Suprapubic skin (tissue), 4 donors: ENCODE measurements around the gene PARP16. TPM values are rescaled to one million over a fixed set of nuclear protein-coding genes. Genes with fewer than 3 reads are reported as not detected.

Experiments used
- DNase-seq, 2 donors: peaks; one replicate each; pipeline ENCODE4 v3.0.0-alpha.2; 2019; ENCODE audit warnings: low spot score in 2 of 2
- H3K27ac ChIP-seq: fragments of 200-600 bp; sonication (generic); one replicate; pipeline ENCODE4 v1.5.1; 2019
- H3K27me3 ChIP-seq: fragments of 200-600 bp; sonication (generic); one replicate; pipeline ENCODE4 v1.5.1; 2019
- H3K36me3 ChIP-seq: fragments of 200-600 bp; sonication (generic); one replicate; pipeline ENCODE4 v1.5.1; 2019
- H3K4me1 ChIP-seq: fragments of 200-600 bp; sonication (generic); one replicate; pipeline ENCODE4 v1.5.1; 2019
- H3K4me3 ChIP-seq: fragments of 200-600 bp; sonication (generic); one replicate; pipeline ENCODE4 v1.5.1; 2019; ENCODE audit warnings: mild to moderate bottlenecking
- H3K9me3 ChIP-seq: fragments of 200-600 bp; sonication (generic); one replicate; pipeline ENCODE4 v1.5.1; 2019
- CTCF ChIP-seq, 2 donors: fragments of 200-600 bp in 1 of 2; fragments of 450-650 bp in 1 of 2; sonication (generic) in 1 of 2; IDR thresholded peaks; one replicate each; pipeline ENCODE4 v1.5.1; 2016 to 2019; ENCODE audit warnings: antibody characterized with exemption in 2 of 2, mild to moderate bottlenecking in 1 of 2, moderate library complexity in 1 of 2
- EP300 ChIP-seq: sonication (generic); formaldehyde crosslinking; IDR thresholded peaks from one replicate; pipeline ENCODE4 v1.6.1; 2017; ENCODE audit warnings: antibody characterized with exemption
- POLR2A ChIP-seq, 2 donors: fragments of 450-650 bp; IDR thresholded peaks; one replicate each; pipeline ENCODE4 v1.6.1; 2017; ENCODE audit warnings: antibody characterized with exemption in 2 of 2, mild to moderate bottlenecking in 2 of 2, moderate library complexity in 2 of 2
- POLR2AphosphoS5 ChIP-seq, 3 donors: sonication (generic); formaldehyde crosslinking; IDR thresholded peaks; one replicate each; pipeline ENCODE4 v1.6.1; 2017; ENCODE audit warnings: antibody characterized with exemption in 3 of 3
- WGBS: methylation state at CpG from one replicate; pipeline ENCODE4 v1.1.5; 2018; 5-methylcytosine and 5-hydroxymethylcytosine counted together
- total RNA-seq, 4 donors: library from RNA; depleted of rRNA; stranded (reverse); fragments of >200 nt; gene quantifications; one replicate each; pipeline ENCODE4 v1.1.0, GENCODE V29; 2016

PARP16 gene
- total RNA-seq, 4 donors from 2014 or later = 8.2 to 16.7 (median 11.7) TPM

DNA sequence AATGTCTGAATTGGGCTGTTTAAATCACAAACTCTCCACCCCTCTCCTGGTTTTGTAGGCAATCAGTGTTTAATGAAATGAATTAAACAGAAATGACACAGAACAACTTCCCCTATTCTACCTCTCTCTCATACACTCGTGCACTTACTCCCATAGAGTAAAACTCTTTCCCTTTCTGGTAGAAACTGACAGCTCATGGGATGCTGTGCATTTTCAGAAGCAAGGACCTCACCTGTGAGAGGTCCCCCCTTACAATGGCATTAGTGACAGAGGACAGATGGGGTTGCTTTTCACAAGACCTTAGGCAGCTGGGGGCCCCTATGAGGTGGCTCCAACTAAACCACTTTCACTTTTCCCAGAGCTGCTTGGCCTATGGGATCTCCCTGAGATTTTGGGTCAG, 31.9 kb downstream of the PARP16 start:
- Histone ChIP-seq H3K36me3 (peaks cover 30% of the 10 kb centered on the region), H3K4me3 (no peak overlapping the region), H3K4me1 (peaks cover 26% of the 10 kb centered on the region), H3K27ac (no peak overlapping the region), H3K9me3 (no peaks in the 10 kb centered on the region), H3K27me3 (no peaks in the 10 kb centered on the region)
- TF ChIP-seq POLR2AphosphoS5 (IDR thresholded peaks at IDR 0.05) (no peak), EP300 (no peak), POLR2A (IDR thresholded peaks at IDR 0.05) (no peak), CTCF (IDR thresholded peaks at IDR 0.05) (no peak)
- DNase-seq = no peak
- 83% methylated on average over 1 of the region's 1 CpG for WGBS

DNA sequence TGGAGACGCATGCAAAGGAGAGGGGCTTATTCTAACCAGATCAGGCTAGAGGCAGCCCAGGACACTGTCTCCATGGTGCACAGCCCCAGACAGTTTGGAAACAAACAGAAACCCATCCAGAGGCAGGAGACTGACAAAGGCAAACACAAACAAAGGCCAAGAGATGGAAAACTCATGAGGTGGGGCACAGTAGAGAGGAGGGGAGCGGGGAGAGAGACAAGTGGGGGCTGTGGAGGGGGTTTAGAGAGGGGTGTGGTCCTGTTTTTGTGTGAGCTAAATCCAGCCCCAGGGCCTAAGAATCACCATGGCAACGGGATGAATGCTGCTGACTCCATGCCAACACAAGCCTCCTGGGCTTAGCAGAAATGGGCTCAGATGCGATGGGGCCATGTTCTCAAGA, 32.3 kb downstream of the PARP16 start:
- no peaks in the 10 kb centered on the region for H3K27me3 ChIP-seq
- no peak overlapping the region for H3K27ac ChIP-seq
- H3K4me1 ChIP-seq = peaks cover 26% of the 10 kb centered on the region
- peaks cover 28% of the 10 kb centered on the region for H3K36me3 ChIP-seq
- DNase-seq = no peak
- 42% methylated on average over 4 of the region's 4 CpGs for WGBS
- no peak overlapping the region for H3K4me3 ChIP-seq
- TF ChIP-seq EP300 (no peak), POLR2A (IDR thresholded peaks at IDR 0.05) (no peak), CTCF (IDR thresholded peaks at IDR 0.05) (no peak), POLR2AphosphoS5 (IDR thresholded peaks at IDR 0.05) (no peak)
- no peaks in the 10 kb centered on the region for H3K9me3 ChIP-seq

DNA sequence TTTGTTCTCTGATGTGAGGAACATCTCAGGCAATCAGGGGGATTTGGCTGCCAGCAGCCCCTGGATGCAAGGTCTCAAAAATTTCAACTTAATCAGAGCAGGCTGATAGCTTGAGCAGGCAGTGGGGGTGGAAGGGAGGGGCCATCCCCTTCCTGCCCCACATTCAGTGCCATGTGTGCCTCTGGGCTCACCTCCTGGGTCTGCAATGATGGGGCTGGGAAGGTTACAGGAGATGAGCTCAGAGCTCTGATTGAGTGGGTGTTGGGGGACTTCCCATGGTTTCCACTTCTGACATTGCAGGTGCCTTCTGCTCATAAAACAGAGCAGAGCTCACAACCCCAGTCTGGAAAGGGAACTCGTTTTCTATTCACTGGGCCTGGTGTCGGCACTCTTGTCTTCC, 37.0 kb downstream of the PARP16 start:
- Histone ChIP-seq H3K4me1 (peaks cover 36% of the 10 kb centered on the region), H3K9me3 (no peaks in the 10 kb centered on the region), H3K27me3 (no peaks in the 10 kb centered on the region), H3K4me3 (no peak overlapping the region), H3K36me3 (peaks cover 6% of the 10 kb centered on the region), H3K27ac (no peak overlapping the region)
- 82% methylated on average over 2 of the region's 2 CpGs for WGBS
- TF ChIP-seq POLR2A (IDR thresholded peaks at IDR 0.05) (no peak), CTCF (IDR thresholded peaks at IDR 0.05) (no peak), POLR2AphosphoS5 (IDR thresholded peaks at IDR 0.05) (no peak), EP300 (no peak)
- no peak for DNase-seq

- Histone ChIP-seq H3K9me3 (no peaks in the 10 kb centered on the region), H3K27me3 (no peaks in the 10 kb centered on the region), H3K4me1 (peaks cover 32% of the 10 kb centered on the region), H3K4me3 (no peak overlapping the region), H3K36me3 (peaks cover 6% of the 10 kb centered on the region), H3K27ac (no peak overlapping the region)
- 77% methylated on average over 8 of the region's 9 CpGs for WGBS
- no peak for TF ChIP-seq POLR2AphosphoS5 (IDR thresholded peaks at IDR 0.05)
- no peak for TF ChIP-seq POLR2A (IDR thresholded peaks at IDR 0.05)
- no peak for TF ChIP-seq CTCF (IDR thresholded peaks at IDR 0.05)
- no peak for TF ChIP-seq EP300
- DNase-seq = no peak
Observed at GRCh38 chr15:65248511-65249255, 38.0 kb downstream of the PARP16 start.

DNA sequence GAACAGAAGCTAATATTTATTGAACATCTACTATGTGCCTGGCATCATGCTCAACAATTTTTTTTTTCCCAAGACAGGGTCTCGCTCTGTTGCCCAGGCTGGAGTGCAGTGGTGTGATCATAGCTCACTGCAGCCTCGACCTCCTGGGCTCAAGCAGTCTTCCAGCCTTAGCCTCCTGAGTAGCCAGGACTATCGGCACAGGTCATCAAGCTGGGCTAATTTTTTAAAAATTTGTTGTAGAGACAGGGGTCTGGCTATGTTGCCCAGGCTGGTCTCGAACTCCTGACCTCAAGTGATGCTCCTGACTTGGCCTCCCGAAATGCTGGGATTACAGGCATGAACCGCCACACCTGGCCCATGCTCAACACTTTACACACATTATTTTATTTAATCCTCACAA, 39.7 kb downstream of the PARP16 start:
- TF ChIP-seq CTCF (IDR thresholded peaks at IDR 0.05) (no peak), POLR2A (IDR thresholded peaks at IDR 0.05) (no peak)
- Histone ChIP-seq H3K4me3 (no peak overlapping the region), H3K27ac (no peak overlapping the region), H3K27me3 (no peaks in the 10 kb centered on the region), H3K9me3 (no peaks in the 10 kb centered on the region), H3K36me3 (peaks cover 6% of the 10 kb centered on the region), H3K4me1 (peaks cover 32% of the 10 kb centered on the region)
- no peak for DNase-seq
- 95% methylated on average over 6 of the region's 6 CpGs for WGBS
